MM.1S (cell line): Measurements from ENCODE around the gene LHX4.

ENCODE experiments used
- DNase-seq: peaks from one replicate; pipeline ENCODE4 v3.0.0-alpha.2; 2015
- H2AFZ ChIP-seq: fragments of 300-600 bp; sonication (generic); 2 replicates; pipeline ENCODE4 v1.6.0; 2016; ENCODE audit warnings: antibody characterized with exemption, low read length
- H3F3A ChIP-seq: fragments of 300-600 bp; sonication (generic); 2 replicates; pipeline ENCODE4 v1.6.1; 2016; ENCODE audit warnings: mild to moderate bottlenecking, antibody characterized with exemption, low read length, moderate library complexity, mixed read lengths; ENCODE audit not compliant: insufficient read depth
- H3K27ac ChIP-seq: fragments of 300-600 bp; sonication (generic); 2 replicates; pipeline ENCODE4 v1.5.1; 2016; ENCODE audit warnings: mild to moderate bottlenecking, low read length
- H3K27me3 ChIP-seq: fragments of 300-600 bp; sonication (generic); replicated peaks from 2 replicates; pipeline ENCODE4 v1.6.0; 2016; ENCODE audit warnings: low read length; ENCODE audit not compliant: insufficient read depth
- H3K36me3 ChIP-seq: fragments of 300-600 bp; sonication (generic); replicated peaks from 2 replicates; pipeline ENCODE4 v1.6.1; 2016; ENCODE audit warnings: mild to moderate bottlenecking, low read length, mixed read lengths; ENCODE audit not compliant: insufficient read depth
- H3K4me1 ChIP-seq: fragments of 300-600 bp; sonication (generic); 2 replicates; pipeline ENCODE4 v1.6.1; 2016; ENCODE audit warnings: low read length, mixed read lengths
- H3K4me2 ChIP-seq: fragments of 300-600 bp; sonication (generic); 2 replicates; pipeline ENCODE4 v1.6.0; 2016; ENCODE audit warnings: low read depth, low read length
- H3K4me3 ChIP-seq: fragments of 300-600 bp; sonication (generic); 2 replicates; pipeline ENCODE4 v1.5.1; 2016; ENCODE audit warnings: low read length, mixed read lengths
- H3K79me2 ChIP-seq: fragments of 300-600 bp; sonication (generic); 2 replicates; pipeline ENCODE4 v1.6.1; 2016; ENCODE audit warnings: mixed run types, low read length, mixed read lengths
- H3K9ac ChIP-seq: fragments of 300-600 bp; sonication (generic); 2 replicates; pipeline ENCODE4 v1.6.1; 2016; ENCODE audit warnings: low read length, mixed read lengths
- H3K9me2 ChIP-seq: fragments of 300-600 bp; sonication (generic); replicated peaks from 2 replicates; pipeline ENCODE4 v1.6.1; 2016; ENCODE audit warnings: mild to moderate bottlenecking, low read length, mixed read lengths; ENCODE audit not compliant: insufficient read depth
- H3K9me3 ChIP-seq: fragments of 300-600 bp; sonication (generic); replicated peaks from 2 replicates; pipeline ENCODE4 v1.6.1; 2016; ENCODE audit warnings: mild to moderate bottlenecking, low read length, mixed read lengths; ENCODE audit not compliant: insufficient read depth
- H4K20me1 ChIP-seq: fragments of 300-600 bp; sonication (generic); 2 replicates; pipeline ENCODE4 v1.6.1; 2016; ENCODE audit warnings: mild to moderate bottlenecking, low read length, moderate library complexity, mixed read lengths; ENCODE audit not compliant: insufficient read depth
- EZH2 ChIP-seq: fragments of 300-600 bp; sonication (generic); optimal IDR thresholded peaks from 2 replicates; pipeline ENCODE3; 2017; ENCODE audit warnings: low read depth, mild to moderate bottlenecking, antibody characterized with exemption, low read length, mixed read lengths
- EZH2phosphoT487 ChIP-seq: fragments of 300-600 bp; sonication (generic); IDR thresholded peaks from 2 replicates; pipeline ENCODE4 v1.6.1; 2018; ENCODE audit warnings: antibody characterized with exemption, low read length
- TF ChIP-seq, protein P1 (sequence below): fragments of 300-600 bp; sonication (generic); IDR thresholded peaks from 2 replicates; pipeline ENCODE4 v1.5.1; 2016; ENCODE audit warnings: antibody characterized with exemption, low read length, mixed read lengths

The LHX4 gene

GRCh38 chr1:180254854-180255253 is 24.8 kb downstream of the LHX4 start:
- Histone ChIP-seq H3K4me3 (no peak overlapping the region), H3F3A (no peaks in the 10 kb centered on the region), H2AFZ (no peak overlapping the region), H3K9me3 (no peaks in the 10 kb centered on the region), H3K36me3 (no peaks in the 10 kb centered on the region), H4K20me1 (no peaks in the 10 kb centered on the region), H3K4me1 (no peaks in the 10 kb centered on the region), H3K4me2 (no peak overlapping the region), H3K27me3 (no peaks in the 10 kb centered on the region), H3K79me2 (no peaks in the 10 kb centered on the region), H3K9ac (no peak overlapping the region), H3K27ac (no peak overlapping the region), H3K9me2 (no peaks in the 10 kb centered on the region)
- DNase-seq: no peak
- TF ChIP-seq EZH2 (no peak), EZH2phosphoT487 (no peak)
- TF ChIP-seq, protein P1, sequence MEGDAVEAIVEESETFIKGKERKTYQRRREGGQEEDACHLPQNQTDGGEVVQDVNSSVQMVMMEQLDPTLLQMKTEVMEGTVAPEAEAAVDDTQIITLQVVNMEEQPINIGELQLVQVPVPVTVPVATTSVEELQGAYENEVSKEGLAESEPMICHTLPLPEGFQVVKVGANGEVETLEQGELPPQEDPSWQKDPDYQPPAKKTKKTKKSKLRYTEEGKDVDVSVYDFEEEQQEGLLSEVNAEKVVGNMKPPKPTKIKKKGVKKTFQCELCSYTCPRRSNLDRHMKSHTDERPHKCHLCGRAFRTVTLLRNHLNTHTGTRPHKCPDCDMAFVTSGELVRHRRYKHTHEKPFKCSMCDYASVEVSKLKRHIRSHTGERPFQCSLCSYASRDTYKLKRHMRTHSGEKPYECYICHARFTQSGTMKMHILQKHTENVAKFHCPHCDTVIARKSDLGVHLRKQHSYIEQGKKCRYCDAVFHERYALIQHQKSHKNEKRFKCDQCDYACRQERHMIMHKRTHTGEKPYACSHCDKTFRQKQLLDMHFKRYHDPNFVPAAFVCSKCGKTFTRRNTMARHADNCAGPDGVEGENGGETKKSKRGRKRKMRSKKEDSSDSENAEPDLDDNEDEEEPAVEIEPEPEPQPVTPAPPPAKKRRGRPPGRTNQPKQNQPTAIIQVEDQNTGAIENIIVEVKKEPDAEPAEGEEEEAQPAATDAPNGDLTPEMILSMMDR: no peak

- Histone ChIP-seq H3K4me3 (no peak overlapping the region), H3K36me3 (no peaks in the 10 kb centered on the region), H3K4me2 (no peak overlapping the region), H3F3A (no peaks in the 10 kb centered on the region), H3K9me2 (no peaks in the 10 kb centered on the region), H3K9ac (no peak overlapping the region), H4K20me1 (no peaks in the 10 kb centered on the region), H3K79me2 (no peaks in the 10 kb centered on the region), H2AFZ (no peak overlapping the region), H3K27me3 (no peaks in the 10 kb centered on the region), H3K4me1 (no peaks in the 10 kb centered on the region), H3K27ac (no peak overlapping the region), H3K9me3 (no peaks in the 10 kb centered on the region)
- DNase-seq: no peak
- TF ChIP-seq EZH2 (no peak), EZH2phosphoT487 (no peak)
- TF ChIP-seq, protein P1: no peak
Observed at GRCh38 chr1:180255536-180256340, 25.7 kb downstream of the LHX4 start.

DNA sequence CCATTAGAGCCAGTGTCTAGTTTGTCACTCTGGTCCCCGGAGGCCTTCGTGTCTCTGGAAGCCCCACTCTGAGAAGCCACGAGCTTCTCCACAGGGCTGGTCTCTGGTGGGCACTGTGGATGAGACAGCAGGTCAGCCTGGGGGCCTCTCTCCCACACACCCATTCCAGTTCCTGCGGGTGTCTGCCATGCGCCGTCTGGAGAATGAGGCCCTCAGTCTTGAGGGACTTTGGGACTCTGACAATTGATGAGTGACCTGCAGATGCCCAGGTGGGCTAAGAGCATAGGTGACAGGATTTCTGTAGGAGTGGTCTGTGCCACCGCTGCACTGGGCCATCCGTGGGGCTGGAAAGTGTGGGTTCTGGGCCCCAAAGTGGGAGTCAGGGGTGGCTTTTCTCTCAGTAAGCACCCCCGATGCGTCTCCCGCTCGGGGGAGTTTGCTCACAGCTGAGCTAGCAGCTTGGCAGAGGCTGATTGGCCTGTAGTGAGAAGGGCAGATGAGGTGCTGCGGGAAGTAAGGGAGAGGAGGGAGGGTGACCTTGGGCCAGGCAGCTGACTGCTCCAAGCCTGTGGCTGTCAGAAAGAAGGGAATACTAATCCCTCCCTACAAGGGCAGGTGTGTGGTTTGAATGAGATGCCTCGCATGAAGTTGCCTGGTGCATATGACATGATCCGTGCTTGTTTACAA is 26.4 kb downstream of the LHX4 start:
- Histone ChIP-seq H3K4me3 (no peak overlapping the region), H3K27me3 (no peaks in the 10 kb centered on the region), H4K20me1 (no peaks in the 10 kb centered on the region), H3K27ac (no peak overlapping the region), H3K9me3 (no peaks in the 10 kb centered on the region), H3K9ac (no peak overlapping the region), H2AFZ (no peak overlapping the region), H3F3A (no peaks in the 10 kb centered on the region), H3K9me2 (no peaks in the 10 kb centered on the region), H3K36me3 (no peaks in the 10 kb centered on the region), H3K4me1 (no peaks in the 10 kb centered on the region), H3K79me2 (no peaks in the 10 kb centered on the region), H3K4me2 (no peak overlapping the region)
- TF ChIP-seq, protein P1: no peak
- TF ChIP-seq EZH2 (no peak), EZH2phosphoT487 (no peak)
- no peak for DNase-seq
